Activated CD8-positive, alpha-beta memory T cell treated with anti-CD3 and anti-CD28 coated beads for 36 hours (primary cell): ENCODE data around the gene NPTX2. TPM values are rescaled to one million over a fixed set of nuclear protein-coding genes. Genes with fewer than 3 reads are reported as not detected.

ENCODE experiments used
- CTCF ChIA-PET: fragments of 350-600 bp; sonication (Branson Sonifier 250); formaldehyde crosslinking; loops from one replicate; lab custom pipeline; 2021; ENCODE audit warnings: antibody characterized with exemption; lab: Charles Lee
- POLR2A ChIA-PET: fragments of 350-600 bp; sonication (Branson Sonifier 250); formaldehyde crosslinking; loops from one replicate; lab custom pipeline; 2021; ENCODE audit warnings: antibody characterized with exemption; lab: Charles Lee
- total RNA-seq, 2 experiments: library from RNA; stranded (reverse); gene quantifications; one replicate each; pipeline ENCODE4 v1.2.3, GENCODE V29; 2021

NPTX2 gene
- total RNA-seq, 2 experiments from 2014 or later: 0.13 to 0.23 TPM

- ChIA-PET CTCF (no interaction called here), POLR2A (no interaction called here)
Measured at GRCh38 chr7:98646465-98646864, 29.4 kb downstream of the NPTX2 start.

DNA sequence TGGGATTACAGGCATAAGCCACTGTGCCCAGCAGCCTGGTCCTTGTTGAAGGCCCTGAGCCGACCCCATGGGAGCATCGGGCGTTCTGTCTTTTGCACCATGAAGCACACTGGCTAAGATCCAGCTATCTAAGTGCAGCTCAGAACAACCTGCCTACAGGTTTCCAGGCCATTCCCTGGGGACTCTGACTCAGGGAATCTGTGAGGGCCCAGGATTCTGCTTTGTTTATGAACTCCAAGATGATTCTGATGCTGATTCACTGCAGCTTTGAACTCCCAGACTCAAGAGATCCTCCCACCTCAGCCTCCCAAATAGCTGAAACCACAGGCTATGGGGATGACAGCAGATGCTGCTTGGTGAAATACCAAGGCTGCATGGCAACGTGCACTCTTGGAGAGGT, 30.2 kb downstream of the NPTX2 start:
- POLR2A ChIA-PET: no interaction called here
- CTCF ChIA-PET: interaction anchor here (0.5 kb wide), 1 partner anchor 156 kb away, joined by 3 read pairs; no protein-coding TSS in a partner anchor

GRCh38 chr7:98651760-98652159, 34.7 kb downstream of the NPTX2 start:
- ChIA-PET CTCF (no interaction called here), POLR2A (no interaction called here)

DNA sequence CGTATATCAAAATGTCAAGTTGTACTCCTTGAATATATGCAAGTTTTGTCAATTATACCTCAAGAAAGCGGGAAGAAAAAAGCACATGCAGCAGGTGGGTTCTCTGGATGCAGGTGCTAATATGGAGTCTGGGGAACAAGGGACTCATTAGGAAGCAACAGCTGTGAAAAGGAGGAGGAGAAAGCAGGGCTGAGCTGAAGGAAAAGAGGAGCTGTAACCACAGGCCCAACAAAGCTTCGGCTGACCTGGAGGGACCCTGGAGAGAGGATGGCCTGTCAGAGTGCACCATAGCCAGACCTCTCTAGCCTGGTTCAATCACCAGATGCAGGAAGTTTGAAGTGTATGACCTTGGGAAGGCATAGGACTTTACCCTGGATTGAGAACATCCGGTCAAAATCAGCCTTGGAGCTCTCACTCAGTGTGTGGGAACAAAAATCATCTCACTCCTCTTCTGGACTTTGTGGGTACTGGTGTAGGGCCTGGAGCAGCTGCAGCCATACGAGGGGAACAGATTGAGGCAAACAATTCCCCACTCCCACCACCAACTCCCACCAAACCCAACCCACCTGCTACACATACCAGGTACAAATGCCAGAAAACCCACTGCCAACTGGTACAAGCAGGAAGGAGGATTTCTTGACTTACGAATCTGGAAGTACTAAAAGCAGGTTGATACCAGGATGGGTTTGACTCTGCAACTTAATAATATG, 36.7 kb downstream of the NPTX2 start:
- ChIA-PET CTCF (no interaction called here), POLR2A (no interaction called here)

GRCh38 chr7:98654524-98655272, 37.6 kb downstream of the NPTX2 start:
- CTCF ChIA-PET: no interaction called here

GRCh38 chr7:98655611-98656010, 38.5 kb downstream of the NPTX2 start:
- CTCF ChIA-PET: no interaction called here

More at GRCh38 chr7:98654524-98655272, 37.6 kb downstream of the NPTX2 start:
- POLR2A ChIA-PET: no interaction called here

GRCh38 chr7:98656899-98657298, 39.8 kb downstream of the NPTX2 start:
- POLR2A ChIA-PET: no interaction called here
- CTCF ChIA-PET: no interaction called here

More at GRCh38 chr7:98655611-98656010, 38.5 kb downstream of the NPTX2 start:
- POLR2A ChIA-PET: no interaction called here

DNA sequence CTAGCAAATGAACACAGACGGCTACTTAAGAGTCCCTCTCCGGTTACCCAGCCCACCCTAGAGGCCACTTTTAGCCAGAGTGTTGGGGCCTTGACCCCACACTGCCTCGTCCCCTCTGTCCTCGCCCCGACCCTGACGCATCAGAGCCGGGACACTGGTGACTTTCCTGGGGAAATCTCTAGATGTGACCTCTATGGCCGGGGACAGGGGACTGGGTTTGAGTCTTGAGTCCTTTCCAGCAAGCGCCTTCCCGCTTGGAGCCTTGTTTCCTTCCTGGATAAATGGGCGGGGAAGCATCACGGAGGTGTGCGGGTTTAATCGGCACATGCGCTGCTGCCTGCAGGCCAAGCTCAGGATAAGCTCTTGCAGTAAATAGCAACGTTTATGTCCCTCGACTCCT, 40.7 kb downstream of the NPTX2 start:
- ChIA-PET CTCF (no interaction called here), POLR2A (no interaction called here)

DNA sequence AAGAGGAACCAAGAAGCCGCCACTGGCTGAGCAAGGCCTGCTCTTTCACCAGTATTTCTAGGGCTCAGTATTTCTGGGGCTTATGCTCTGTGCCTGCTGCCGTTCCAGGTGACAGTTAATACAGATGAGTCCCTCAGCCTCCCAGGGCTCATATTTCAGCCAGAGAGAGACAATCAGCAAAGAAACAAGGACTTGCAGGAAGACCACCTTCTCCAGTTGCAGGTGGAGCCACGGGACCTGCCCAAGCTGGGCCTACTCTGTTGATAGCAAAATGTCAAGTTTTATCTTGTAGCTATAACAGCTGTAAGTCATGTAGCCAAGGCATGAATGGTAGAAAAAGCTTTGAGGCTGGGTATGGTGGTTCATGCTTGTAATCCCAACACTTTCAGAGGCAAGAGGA, 42.7 kb downstream of the NPTX2 start:
- CTCF ChIA-PET: no interaction called here
- POLR2A ChIA-PET: no interaction called here

DNA sequence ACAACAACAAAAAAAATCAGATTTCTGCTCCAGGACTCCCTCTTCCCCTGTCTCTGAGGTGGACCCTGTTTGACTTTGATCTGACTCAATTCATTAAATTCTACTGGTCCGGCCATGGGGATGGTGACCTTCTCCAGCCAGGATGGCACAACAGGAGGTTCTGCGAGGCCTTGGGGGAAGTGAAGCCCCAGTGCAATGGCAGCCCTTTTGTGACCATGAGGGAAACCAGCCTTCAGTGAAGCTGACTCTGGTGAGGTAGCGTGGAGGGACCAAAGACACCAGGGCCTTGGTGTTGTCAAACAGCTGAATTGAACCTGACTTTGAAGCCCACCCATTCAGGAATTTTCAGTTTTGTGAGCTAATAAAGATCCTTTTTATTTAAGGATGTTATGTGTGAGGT, 44.5 kb downstream of the NPTX2 start:
- POLR2A ChIA-PET: no interaction called here
- CTCF ChIA-PET: no interaction called here

- CTCF ChIA-PET: no interaction called here
Measured at GRCh38 chr7:98662289-98662688, 45.2 kb downstream of the NPTX2 start.

DNA sequence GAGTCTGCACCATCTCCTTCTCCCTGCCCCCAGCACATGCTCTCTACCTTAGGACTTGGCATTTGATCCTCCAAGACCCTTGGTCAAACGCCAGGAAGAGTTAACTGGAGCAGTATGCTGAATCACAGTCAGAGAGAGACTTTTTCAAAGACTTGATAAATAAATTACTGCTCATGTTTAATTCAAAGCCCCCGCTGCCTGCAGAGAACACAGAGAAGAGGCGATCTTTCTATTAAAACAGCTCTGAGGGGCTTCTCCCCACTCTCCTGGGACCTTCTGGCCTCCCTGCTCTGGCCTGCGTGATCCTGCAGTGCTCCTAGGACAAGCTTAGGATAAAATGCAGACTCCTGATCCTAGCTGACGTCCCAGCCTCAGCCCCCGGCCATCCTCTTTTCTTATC, 47.8 kb downstream of the NPTX2 start:
- ChIA-PET CTCF (no interaction called here), POLR2A (no interaction called here)

More at GRCh38 chr7:98662289-98662688, 45.2 kb downstream of the NPTX2 start:
- POLR2A ChIA-PET: no interaction called here

DNA sequence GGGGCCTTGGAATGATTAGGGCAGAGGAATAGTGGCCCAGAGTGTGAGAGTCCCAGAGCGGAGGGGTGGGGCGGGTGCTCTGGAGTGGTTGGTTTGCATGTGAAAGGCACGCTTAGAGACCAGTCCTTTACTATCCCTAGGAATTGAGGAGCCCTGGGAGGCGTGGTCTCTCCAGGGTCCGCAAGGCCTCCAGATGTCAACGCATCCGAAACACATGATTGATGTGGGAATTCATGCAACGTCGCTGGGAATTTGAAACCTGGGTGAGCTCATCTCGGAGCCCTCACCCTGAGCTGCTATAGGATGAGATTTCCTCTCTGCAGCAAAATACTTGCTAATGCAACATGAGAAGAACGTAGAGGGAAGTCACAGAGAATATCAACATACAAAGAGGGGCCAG, 51.2 kb downstream of the NPTX2 start:
- ChIA-PET POLR2A (no interaction called here), CTCF (no interaction called here)

GRCh38 chr7:98669329-98670000, 52.4 kb downstream of the NPTX2 start:
- POLR2A ChIA-PET: no interaction called here

DNA sequence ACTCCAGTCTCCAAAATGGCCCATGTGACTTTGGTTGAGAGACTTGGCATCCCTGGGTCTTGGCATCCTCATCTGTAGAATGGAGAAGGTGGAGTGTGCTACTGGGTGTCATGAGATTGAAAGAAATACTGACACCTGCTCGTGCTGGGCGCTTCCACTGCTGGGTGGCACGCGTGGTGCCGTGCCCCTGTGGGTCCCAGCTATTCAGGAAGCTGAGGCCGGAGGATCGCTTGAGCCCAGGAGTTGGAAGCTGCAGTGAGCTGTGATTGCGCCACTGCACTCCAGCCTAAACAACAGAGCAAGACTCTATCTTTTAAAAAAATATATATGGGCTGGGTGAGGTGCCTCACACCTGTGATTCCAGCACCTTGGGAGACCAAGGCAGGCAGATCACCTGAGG, 53.1 kb downstream of the NPTX2 start:
- POLR2A ChIA-PET: no interaction called here
- CTCF ChIA-PET: no interaction called here

More at GRCh38 chr7:98669329-98670000, 52.4 kb downstream of the NPTX2 start:
- CTCF ChIA-PET: no interaction called here

DNA sequence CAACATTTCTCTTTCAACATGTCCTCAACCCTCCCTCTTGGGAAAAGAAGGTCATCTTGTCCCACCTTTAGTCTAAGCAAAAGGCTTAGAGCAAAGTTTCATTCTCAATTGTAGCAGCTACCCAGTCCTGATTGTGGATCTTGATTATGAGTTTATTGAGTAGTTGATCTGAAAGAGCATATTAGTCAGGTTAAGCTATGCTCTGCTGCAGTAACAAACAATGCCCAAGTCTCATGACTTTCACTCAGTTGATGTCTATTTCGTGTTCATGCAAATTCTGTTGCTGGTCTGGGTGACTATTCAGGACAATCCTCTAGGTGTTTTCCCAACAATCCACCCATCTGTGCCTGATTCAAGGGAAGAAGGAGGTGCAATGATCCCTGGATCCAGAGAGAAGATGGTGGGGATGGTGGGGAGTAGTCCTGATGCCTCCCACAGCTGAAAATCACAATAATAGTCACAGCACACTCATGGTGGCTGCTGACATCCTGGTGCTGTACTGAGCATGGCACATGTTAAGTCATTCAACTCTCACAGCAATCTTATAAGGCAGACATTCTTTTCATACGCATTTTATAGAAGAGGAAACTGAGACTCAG, 54.7 kb downstream of the NPTX2 start:
- ChIA-PET CTCF (no interaction called here), POLR2A (no interaction called here)

DNA sequence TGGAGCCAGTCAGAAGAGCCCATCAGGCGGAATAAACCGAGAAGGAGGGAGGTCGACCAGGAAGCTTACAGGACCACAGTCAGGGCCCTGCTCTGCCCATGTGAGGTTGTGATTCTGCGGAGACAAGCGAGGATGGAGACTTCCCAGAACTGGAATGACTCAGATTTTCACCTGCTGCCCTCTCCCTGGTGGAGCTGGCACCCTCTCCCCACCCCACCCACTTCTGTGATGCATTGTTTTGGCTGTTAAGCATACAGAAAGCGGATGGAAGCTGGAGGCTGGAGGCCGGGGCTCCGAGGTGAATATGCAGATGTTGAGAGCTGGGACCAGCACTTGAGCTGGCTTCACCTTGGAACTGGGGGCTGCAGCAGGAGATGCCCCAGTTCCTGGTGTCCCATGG, 57.4 kb downstream of the NPTX2 start:
- POLR2A ChIA-PET: no interaction called here
- CTCF ChIA-PET: no interaction called here

- ChIA-PET POLR2A (no interaction called here), CTCF (no interaction called here)
Measured at GRCh38 chr7:98674881-98675280, 57.8 kb downstream of the NPTX2 start.

GRCh38 chr7:98678215-98678614, 61.1 kb downstream of the NPTX2 start:
- POLR2A ChIA-PET: no interaction called here
- CTCF ChIA-PET: no interaction called here
